Tibial nerve (tissue), 4 donors: ENCODE measurements around the gene PLS3. TPM values are rescaled to one million over a fixed set of nuclear protein-coding genes. Genes with fewer than 3 reads are reported as not detected.

Source experiments
- DNase-seq, 2 donors: peaks; one replicate each; pipeline ENCODE4 v3.0.0-alpha.2; 2019; ENCODE audit warnings: low spot score in 2 of 2
- H3K27ac ChIP-seq, 4 donors: fragments of 200-600 bp; sonication (generic) in 3 of 4; one replicate each; pipeline ENCODE4 v1.5.1; 2017 to 2019; ENCODE audit warnings: mild to moderate bottlenecking in 1 of 4
- H3K27me3 ChIP-seq, 2 donors: fragments of 200-600 bp; sonication (generic) in 1 of 2; one replicate each; pipeline versions ENCODE4 v1.5.1 to v1.6.0; 2017 to 2019
- H3K36me3 ChIP-seq, 3 donors: fragments of 200-600 bp; sonication (generic); one replicate each; pipeline ENCODE4 v1.5.1; 2018 to 2019
- H3K4me1 ChIP-seq, 4 donors: fragments of 200-600 bp; sonication (generic) in 3 of 4; one replicate each; pipeline ENCODE4 v1.5.1; 2017 to 2019
- H3K4me3 ChIP-seq, 4 donors: fragments of 200-600 bp; sonication (generic) in 3 of 4; one replicate each; pipeline ENCODE4 v1.5.1; 2017 to 2019; ENCODE audit warnings: mild to moderate bottlenecking in 1 of 4, moderate library complexity in 1 of 4
- H3K9me3 ChIP-seq, 4 donors: fragments of 200-600 bp; sonication (generic) in 3 of 4; one replicate each; pipeline ENCODE4 v1.5.1; 2017 to 2019
- EP300 ChIP-seq, 2 donors: sonication (generic); formaldehyde crosslinking; IDR thresholded peaks; one replicate each; pipeline ENCODE4 v1.6.1; 2017; ENCODE audit warnings: antibody characterized with exemption in 2 of 2, mild to moderate bottlenecking in 1 of 2
- POLR2A ChIP-seq, 2 donors: fragments of 450-650 bp; IDR thresholded peaks; one replicate each; pipeline ENCODE4 v1.6.1; 2017; ENCODE audit warnings: antibody characterized with exemption in 2 of 2, mild to moderate bottlenecking in 2 of 2, moderate library complexity in 2 of 2
- WGBS, 2 donors: methylation state at CpG; one replicate each; pipeline ENCODE4 v1.1.5; 2018; 5-methylcytosine and 5-hydroxymethylcytosine counted together
- total RNA-seq, 4 donors: library from RNA; depleted of rRNA; stranded (reverse); fragments of >200 nt; gene quantifications; one replicate each; pipeline ENCODE4 v1.1.0, GENCODE V29; 2016
- TF ChIP-seq, protein P1 (sequence below), 5 experiments: fragments of 200-600 bp in 3 of 5; fragments of 450-650 bp in 2 of 5; sonication (generic) in 3 of 5; IDR thresholded peaks; one replicate each; pipeline ENCODE4 v1.5.1; 2016 to 2019; ENCODE audit warnings: antibody characterized with exemption in 5 of 5, mild to moderate bottlenecking in 3 of 5, moderate library complexity in 2 of 5

PLS3 gene
- total RNA-seq, 4 donors from 2014 or later: 60.9 to 93.8 (median 82.4) TPM

DNA sequence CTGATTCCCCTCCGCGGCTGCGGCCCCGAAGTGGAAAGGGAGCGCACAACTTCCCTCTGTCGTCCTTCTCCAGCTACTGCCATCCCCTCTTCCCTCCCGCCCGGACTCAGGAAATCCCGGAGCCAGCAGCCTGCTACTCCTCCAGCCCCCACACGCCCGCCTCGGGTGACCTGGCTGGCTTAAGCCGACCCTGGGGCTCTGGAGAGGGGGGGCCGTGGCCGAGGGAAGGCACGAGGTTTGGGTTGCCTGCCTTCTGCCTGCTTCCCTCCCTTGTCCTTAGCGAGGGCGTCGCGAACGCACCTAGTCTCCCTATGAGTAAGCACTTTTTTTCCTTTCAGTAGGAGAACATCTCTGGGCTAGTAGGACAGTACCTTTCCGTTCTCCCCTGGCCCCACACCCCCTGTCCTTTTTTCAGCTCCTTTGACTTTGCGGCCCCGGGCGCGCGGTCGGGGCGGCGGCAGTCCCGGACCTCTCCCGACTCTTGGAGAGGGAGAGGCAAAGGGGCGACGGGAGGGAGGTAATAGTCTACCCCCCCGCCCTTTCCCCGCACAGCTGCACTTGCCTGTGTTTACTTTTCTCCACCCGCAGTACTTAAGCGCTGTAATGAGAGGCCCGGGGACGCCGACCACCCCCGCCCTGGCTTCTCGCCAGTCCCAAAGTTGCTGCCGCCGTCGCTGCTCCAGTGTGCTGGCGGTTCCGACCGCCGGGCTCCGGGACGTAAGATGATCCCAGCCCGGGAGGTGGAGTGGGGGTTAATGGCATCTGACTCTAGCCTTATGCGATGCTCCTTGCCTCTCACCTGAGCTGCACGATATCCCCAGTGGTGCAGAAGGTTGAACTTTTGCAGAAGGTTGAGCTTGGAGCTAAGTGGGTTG is 868 bp downstream of the PLS3 start:
- TF ChIP-seq EP300 (IDR thresholded peaks at IDR 0.05) (peak in 1 of 2 donors; percentile 27), POLR2A (IDR thresholded peaks at IDR 0.05) (no peak)
- peaks cover 0 to 17% (median 0%) of the 10 kb centered on the region in 4 donors for H3K4me1 ChIP-seq
- peak overlapping the region; percentile 47 to 72 (median 50) for H3K4me3 ChIP-seq
- DNase-seq: peak in 1 of 2 donors; percentile 14
- no peaks in the 10 kb centered on the region for H3K36me3 ChIP-seq
- H3K27me3 ChIP-seq: peaks cover 0 to 39% of the 10 kb centered on the region in 2 donors
- no peaks in the 10 kb centered on the region for H3K9me3 ChIP-seq
- 2 to 5% methylated on average over 22 to 53 of the region's 55 CpGs for WGBS, 2 donors
- H3K27ac ChIP-seq: peak overlapping the region; percentile 61 to 95 (median 86)

DNA sequence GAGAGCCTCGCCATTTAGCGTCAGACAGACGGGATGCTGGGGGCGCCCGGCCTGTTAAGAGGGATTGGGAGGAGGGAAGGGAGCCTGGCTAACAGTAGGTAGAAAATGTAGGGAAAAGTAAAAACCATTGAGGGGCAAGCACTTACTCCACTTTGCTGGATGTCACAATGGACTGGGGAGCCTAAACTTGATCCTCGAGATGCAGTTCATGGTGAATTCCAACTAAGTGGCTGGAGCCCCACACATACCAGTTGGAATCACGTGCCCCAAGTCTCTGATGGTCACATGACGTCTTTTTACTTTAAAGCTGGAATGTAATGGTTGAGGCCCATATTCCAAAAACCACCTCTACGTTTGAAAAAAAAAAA is 1.5 kb downstream of the PLS3 start:
- WGBS, 2 donors: 1 to 13% methylated on average over 5 to 9 of the region's 9 CpGs
- no peak for DNase-seq
- Histone ChIP-seq H3K36me3 (no peaks in the 10 kb centered on the region), H3K27me3 (peaks cover 0 to 44% of the 10 kb centered on the region in 2 donors), H3K4me3 (peak overlapping the region; percentile 47 to 72 (median 50)), H3K9me3 (no peaks in the 10 kb centered on the region), H3K4me1 (peaks cover 0 to 17% (median 0%) of the 10 kb centered on the region in 4 donors), H3K27ac (peak overlapping the region; percentile 61 to 95 (median 86))
- TF ChIP-seq, protein P1, sequence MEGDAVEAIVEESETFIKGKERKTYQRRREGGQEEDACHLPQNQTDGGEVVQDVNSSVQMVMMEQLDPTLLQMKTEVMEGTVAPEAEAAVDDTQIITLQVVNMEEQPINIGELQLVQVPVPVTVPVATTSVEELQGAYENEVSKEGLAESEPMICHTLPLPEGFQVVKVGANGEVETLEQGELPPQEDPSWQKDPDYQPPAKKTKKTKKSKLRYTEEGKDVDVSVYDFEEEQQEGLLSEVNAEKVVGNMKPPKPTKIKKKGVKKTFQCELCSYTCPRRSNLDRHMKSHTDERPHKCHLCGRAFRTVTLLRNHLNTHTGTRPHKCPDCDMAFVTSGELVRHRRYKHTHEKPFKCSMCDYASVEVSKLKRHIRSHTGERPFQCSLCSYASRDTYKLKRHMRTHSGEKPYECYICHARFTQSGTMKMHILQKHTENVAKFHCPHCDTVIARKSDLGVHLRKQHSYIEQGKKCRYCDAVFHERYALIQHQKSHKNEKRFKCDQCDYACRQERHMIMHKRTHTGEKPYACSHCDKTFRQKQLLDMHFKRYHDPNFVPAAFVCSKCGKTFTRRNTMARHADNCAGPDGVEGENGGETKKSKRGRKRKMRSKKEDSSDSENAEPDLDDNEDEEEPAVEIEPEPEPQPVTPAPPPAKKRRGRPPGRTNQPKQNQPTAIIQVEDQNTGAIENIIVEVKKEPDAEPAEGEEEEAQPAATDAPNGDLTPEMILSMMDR (IDR thresholded peaks at IDR 0.05): no peak
- TF ChIP-seq POLR2A (IDR thresholded peaks at IDR 0.05) (no peak), EP300 (IDR thresholded peaks at IDR 0.05) (no peak)

DNA sequence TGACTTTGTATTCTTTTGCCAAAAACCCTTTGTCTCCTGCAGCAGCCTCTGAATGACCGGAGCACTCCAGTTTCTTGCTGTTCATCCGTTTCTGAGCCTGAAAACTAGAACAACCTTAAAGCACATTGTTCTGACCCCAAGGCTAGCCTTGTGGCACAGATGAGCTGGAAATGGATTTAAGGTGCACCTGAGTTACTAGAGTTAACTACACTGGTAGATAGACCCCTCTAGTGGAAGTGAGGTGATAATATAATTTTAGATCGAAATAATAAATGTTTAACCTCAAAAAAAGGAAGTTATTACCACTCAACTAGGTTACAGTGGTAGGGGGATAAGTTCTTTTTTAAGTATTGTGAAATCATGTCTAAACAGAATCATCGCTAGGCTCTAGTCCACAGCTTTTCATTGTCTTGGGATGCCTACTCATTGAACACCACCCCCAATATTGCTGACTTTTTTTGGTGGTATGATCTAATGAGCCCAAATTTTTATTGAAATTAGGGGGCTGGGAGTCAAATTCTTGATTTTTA is 2.7 kb downstream of the PLS3 start:
- WGBS, 2 donors: 45 to 47% methylated on average over 4 of the region's 4 CpGs
- Histone ChIP-seq H3K9me3 (no peaks in the 10 kb centered on the region), H3K4me3 (no peak overlapping the region), H3K36me3 (no peaks in the 10 kb centered on the region), H3K27me3 (peaks cover 0 to 40% of the 10 kb centered on the region in 2 donors), H3K4me1 (peaks cover 0 to 17% (median 0%) of the 10 kb centered on the region in 4 donors), H3K27ac (peak overlapping the region in 3 of 4 donors; percentile 81 to 95 (median 91))
- no peak for DNase-seq
- TF ChIP-seq EP300 (IDR thresholded peaks at IDR 0.05) (no peak), POLR2A (IDR thresholded peaks at IDR 0.05) (no peak)
- TF ChIP-seq, protein P1 (IDR thresholded peaks at IDR 0.05): no peak

DNA sequence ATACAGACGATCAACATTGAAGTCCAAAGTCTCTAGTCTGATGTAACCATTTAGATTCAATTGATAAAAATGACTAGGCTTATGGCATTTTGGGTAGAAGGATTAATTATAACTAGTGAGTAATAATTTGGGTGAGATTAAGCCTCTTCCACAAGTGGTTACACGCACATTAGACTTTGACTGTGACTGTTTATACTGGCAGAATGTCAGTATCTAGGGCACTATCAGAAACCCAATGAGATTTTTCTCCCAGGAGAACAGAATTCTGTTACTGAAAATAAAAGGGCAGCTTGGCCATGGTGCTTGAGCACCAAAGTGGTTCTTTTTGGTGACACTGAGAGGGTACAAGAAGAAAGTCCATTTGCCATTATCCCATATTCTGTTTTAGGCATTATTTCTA is 3.3 kb downstream of the PLS3 start:
- H3K27me3 ChIP-seq: peaks cover 0 to 37% of the 10 kb centered on the region in 2 donors
- TF ChIP-seq, protein P1 (IDR thresholded peaks at IDR 0.05): no peak
- TF ChIP-seq POLR2A (IDR thresholded peaks at IDR 0.05) (no peak), EP300 (IDR thresholded peaks at IDR 0.05) (no peak)
- H3K9me3 ChIP-seq: no peaks in the 10 kb centered on the region
- no peak for DNase-seq
- H3K27ac ChIP-seq: peak overlapping the region in 1 of 4 donors; percentile 95
- H3K4me3 ChIP-seq: no peak overlapping the region
- no peaks in the 10 kb centered on the region for H3K36me3 ChIP-seq
- H3K4me1 ChIP-seq: peaks cover 0 to 17% (median 0%) of the 10 kb centered on the region in 4 donors
- 32% methylated on average over 2 of the region's 2 CpGs for WGBS, 2 donors

DNA sequence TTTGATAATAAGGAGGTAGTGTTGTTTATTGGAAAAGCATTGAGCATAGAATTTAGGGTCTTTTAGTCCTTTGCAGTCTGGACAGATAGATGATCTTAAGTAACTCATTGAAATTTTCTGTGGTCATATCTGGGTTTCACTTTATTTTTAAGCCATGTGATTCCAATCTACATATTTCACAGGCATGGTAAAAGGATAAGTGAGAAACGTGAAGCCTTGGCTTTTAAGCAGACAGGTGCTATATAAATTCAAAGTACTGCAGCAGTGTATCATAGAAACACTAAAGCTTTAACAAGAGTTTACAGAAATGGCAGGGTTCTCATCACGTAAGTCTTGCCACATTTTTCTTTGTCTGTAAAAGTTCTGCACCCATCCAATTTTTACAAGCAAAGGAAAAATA is 4.9 kb downstream of the PLS3 start:
- 40 to 56% methylated on average over 2 of the region's 2 CpGs for WGBS, 2 donors
- TF ChIP-seq POLR2A (IDR thresholded peaks at IDR 0.05): no peak
- no peak for TF ChIP-seq EP300 (IDR thresholded peaks at IDR 0.05)
- TF ChIP-seq, protein P1 (IDR thresholded peaks at IDR 0.05): no peak
- no peak for DNase-seq
- Histone ChIP-seq H3K36me3 (no peaks in the 10 kb centered on the region), H3K4me1 (peaks cover 0 to 13% (median 0%) of the 10 kb centered on the region in 4 donors), H3K27me3 (peaks cover 0 to 36% of the 10 kb centered on the region in 2 donors), H3K4me3 (no peak overlapping the region), H3K27ac (no peak overlapping the region), H3K9me3 (no peaks in the 10 kb centered on the region)
